Neural progenitor cell (in vitro differentiated cells): ENCODE results near the gene SAG.

ENCODE experiments used
- CTCF ChIP-seq: fragments of 200-600 bp; sonication (generic); IDR thresholded peaks from 2 replicates; pipeline ENCODE4 v1.5.1; 2017; ENCODE audit warnings: antibody characterized with exemption, mild to moderate bottlenecking
- EZH2 ChIP-seq: fragments of 200-600 bp; sonication (generic); IDR thresholded peaks from 2 replicates; pipeline ENCODE4 v1.6.1; 2017; ENCODE audit warnings: antibody characterized with exemption, mild to moderate bottlenecking, moderate library complexity
- EZH2phosphoT487 ChIP-seq: fragments of 200-600 bp; sonication (generic); IDR thresholded peaks from 2 replicates; pipeline ENCODE4 v1.6.1; 2017; ENCODE audit warnings: antibody characterized with exemption

GRCh38 chr2:233353101-233353768, 45.6 kb downstream of the SAG start:
- TF ChIP-seq CTCF (no peak), EZH2 (no peak), EZH2phosphoT487 (no peak)
